HG03175 (cell line): Measurements from ENCODE around the gene ADAT3.

Experiments used
- ATAC-seq: cut with Tn5 transposase; IDR thresholded peaks from one replicate; pipeline ENCODE4 v1.9.1; 2021; ENCODE audit warnings: mild to moderate bottlenecking, moderate library complexity; ENCODE audit not compliant: unreplicated experiment

ADAT3 gene

DNA sequence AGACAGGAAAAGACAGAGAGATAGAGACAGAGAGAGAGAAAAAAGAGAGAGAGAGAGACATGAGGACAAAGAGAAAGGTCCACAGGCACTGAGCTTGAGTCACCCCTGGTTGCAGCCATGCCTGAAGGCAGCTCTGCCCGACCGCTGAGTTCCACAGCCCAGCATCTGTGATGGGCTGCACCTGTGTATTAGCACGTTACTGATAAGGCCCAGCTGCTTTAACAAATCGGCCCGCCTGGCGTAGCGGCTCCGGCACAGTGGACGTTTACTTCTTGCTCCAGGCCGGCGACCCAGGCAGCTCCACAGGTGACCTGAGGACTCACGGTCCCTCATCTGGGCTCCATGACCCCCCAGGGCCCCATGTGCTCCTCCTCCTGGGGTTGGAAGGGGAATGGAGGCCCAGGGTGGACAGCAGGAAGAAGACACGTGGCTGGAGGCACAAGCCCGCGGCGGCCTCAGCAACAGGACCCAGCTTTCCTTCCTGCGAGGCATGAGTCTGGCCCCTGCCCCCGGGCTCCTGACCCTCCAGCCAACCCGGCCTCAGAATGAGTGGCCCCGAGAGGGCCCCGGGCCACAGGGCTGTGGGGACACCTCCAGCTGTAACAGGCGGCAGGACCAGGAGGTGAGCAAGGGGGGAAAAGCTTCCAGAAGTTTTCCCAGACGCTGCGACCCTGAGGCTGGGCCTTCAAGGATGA lies 31.9 kb downstream of the ADAT3 start:
- no peak for ATAC-seq

DNA sequence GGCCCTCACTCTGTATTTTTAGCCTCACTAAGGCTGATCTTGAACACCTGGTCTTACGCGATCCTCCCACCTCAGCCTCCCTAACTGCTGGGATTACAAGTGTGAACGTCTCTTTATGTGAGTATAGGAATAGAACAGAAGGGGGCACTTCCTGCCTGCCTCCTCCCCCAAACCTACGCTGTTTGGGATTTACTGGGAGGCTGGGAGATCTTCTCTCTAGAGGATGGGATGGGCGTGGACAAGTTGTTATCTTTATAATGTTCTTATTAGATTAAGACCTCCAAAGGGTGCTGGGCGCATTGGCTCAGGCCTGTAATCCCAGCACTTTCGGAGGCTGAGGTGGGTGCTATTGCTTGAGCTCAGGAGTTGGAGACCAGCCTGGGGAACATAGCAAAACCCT lies 32.9 kb downstream of the ADAT3 start:
- ATAC-seq: no peak

DNA sequence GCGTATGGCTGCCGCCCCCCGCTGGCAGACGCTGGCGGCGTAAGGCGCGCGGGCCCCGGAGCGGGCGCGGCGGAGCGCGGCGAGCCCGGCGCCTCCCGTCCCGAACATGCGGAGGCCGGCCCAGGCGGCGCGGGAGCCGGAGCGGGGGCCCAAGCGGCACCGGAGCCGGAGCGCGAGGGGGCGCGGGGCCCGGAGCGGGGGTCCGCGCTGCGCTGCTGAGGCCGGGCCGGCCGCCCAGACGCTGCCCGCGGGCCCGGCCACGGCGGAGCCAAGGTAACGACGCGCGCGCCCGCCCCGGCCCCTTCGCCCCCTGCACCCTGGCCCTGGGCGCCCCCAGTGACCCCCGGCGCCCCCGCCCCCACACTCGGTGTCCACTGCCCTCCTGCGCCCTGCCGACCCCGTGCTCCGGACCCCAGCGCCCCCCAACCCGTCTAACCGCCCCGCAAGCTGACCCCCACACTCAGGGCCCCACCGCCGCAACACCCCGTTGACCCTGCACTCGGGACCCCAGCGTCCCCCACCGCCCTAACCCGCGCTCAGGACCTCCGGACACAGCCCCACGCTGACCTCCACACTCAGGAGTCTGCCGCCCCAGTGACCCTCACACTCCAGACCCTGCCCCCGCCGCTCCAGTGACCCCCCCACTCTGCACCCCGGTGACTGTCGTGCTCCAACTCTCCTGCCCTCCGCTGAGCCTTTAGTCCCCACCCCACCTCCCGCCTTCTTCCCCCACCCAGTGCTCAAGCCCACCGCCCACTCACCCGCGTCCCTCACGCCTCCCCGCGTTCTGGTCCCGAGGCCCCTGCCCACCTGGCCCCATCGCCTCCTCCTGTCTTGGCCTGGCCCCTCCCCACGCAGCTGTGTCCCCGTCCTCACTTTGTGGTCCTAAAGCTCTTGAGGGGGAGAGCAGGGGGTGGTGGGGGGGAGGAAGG lies 36.2 kb downstream of the ADAT3 start, which contains the start of gene CSNK1G2:
TSS of gene CSNK1G2 (plus strand) at position 27 of the 932 bp plus-strand sequence. CDS start 28,601 bp downstream, outside the sequence.
- no peak for ATAC-seq

DNA sequence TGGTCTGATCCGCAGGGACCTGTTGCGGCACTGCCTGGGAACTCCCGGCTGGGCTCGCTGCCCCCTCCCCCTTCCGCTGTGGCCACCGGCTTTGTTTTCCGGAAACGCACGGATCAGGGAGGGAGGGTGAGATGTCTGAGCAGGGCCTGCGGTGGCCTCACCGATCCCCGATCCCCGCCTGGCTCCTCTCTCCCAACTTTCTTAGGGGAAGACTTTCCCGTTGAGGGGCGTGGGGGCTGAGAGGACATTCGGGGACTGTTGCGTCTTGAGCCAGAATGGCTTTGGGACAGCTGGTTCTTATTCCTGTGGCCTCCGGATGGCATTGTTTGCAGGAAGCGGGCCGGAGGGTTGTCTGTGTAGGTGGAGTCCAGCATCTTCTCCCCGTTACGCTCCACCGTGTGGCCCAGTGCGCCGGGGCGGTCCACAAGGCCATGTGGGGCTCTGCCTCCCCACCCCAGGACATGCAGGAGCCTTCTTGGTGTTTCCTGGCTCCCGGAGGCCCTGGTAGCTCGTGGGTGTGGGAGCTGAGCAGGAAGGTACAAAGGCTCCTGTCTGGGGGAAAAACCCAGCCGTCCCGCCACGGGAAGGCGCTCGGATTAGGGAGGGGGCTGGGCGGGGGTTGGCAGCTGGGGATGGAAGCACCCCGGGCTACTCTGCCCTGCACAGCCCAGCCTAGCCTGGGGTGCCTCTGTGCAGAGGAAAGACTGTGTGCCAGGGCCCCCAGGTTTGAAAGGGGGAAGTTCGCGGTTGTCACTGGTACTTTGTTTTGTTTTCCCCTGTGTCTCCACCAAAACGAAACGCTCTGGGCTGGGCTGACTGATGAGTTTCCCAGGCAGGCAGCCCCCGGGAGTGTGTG lies 37.1 kb downstream of the ADAT3 start:
- ATAC-seq: no peak

DNA sequence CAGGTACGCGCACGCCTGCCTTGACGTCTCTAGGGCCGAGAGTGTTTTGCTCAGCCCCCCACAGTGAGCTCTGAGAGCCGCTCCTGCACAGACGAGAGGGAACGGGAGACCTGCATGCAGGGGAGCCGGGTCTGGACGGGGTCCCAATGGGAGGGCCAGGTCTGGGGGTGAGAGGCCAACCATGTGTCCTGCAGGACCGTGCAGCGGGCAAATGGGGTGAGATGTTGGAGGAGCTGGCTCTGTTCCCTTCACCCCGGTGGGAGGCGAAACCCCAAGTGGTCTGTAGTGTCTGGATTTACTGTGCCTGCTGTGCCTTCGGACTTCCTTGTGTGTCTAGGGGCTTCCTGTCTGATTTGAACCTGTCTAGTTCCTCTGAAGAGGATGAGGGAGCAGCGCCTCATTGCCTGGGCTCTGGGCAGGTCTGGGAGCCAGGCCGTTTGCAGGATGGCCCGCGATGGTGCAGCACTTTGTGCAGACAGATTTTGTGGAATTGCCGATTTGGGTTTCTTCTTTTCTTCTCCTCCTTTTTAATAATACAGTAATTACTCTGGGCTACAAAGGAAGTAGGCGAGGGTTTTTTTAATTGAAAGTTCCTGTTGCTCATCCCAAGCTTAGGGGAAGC lies 37.8 kb downstream of the ADAT3 start:
- no peak for ATAC-seq

DNA sequence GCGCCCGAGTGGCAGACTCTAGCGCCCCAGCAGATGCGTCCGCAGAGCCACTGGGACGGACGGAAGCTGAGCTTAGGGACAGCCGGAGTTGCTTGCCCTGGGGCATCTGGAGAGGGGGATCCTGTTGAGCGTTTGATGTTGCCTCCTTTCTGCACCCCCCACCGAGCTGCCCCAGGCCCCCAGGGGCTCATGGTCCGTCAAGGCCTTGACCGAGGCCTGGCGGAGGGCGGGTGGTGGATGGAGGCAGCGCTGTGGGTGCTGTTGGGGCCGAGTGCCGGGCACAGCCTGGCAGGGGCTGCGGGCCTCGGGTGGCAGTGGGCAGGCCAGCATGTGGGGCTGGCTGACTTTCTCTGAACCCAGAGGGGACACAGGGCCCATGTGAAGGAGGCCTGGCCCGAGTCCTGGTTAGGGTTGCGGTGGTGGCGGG lies 38.5 kb downstream of the ADAT3 start:
- no peak for ATAC-seq

DNA sequence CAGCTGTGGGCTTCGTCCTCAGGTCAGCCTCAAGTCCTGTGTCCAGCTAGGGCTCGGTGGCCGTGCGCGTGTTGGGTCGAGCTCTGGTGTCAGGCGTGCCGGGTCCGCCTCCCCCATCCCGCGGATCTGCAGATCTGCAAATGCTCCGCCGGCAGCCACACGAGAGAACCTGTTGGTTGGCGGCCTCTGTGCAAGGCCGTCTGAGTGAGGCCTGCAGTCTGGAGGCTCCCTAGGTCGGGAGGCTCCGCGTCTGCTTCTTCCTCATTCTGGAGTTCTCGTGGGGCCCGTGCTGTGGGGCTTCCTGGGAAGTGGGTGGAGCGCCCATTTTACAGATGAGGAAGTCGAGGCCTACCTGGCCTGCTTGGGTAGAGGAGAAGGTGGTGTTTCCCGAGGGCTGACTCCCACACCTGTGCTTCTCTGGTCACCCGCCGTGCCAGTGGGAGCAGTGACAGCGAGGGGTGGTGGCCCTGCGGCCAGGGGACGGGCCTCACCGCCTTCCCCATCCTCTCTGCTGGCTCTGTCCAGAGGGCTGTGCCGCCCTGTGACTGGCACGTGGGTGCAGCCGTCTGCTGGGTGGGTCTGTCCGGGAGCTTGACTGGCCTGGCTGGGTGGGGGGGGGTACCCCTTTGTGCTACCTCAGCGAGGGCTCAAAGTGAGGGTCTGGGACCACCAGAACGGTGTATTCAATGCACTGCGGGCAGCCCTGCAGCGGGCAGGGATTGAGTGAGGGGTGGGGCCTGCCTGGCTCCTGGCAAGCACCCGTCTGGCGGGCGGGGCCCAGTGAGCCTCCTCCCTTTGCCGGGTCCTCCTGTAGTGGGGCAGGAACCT lies 39.1 kb downstream of the ADAT3 start:
- ATAC-seq: no peak

DNA sequence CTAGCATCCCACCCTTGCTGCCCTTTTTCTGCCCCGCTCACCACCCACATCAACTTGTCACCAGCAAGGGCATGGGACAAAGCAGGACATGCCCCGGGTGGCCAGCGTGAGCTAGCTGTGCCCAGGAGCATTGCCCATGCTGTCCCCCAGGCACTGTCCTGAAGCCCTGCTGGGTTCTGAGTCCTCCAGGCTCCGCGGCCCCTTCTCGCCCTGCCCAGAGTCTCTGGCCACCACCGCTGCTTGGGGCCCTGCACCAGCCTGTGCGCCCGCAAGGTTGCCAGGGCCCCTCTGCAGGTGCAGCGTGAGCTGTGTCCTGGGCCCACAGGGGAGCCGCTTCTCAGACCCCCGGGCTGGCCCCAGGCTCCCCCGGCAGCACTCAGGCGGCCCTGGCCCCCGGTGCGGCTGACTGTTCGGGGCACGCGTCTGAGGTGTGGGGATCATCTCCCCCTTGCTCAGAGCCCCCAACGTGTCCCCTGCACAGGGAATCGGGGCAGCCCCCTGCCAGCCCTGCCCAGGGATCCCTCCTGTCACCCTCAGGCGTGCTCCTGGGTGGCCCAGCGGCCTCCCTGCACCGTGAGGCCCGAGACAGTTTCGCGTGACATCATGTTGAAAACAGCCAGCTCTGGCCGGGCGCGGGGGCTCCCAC lies 39.8 kb downstream of the ADAT3 start:
- no peak for ATAC-seq

DNA sequence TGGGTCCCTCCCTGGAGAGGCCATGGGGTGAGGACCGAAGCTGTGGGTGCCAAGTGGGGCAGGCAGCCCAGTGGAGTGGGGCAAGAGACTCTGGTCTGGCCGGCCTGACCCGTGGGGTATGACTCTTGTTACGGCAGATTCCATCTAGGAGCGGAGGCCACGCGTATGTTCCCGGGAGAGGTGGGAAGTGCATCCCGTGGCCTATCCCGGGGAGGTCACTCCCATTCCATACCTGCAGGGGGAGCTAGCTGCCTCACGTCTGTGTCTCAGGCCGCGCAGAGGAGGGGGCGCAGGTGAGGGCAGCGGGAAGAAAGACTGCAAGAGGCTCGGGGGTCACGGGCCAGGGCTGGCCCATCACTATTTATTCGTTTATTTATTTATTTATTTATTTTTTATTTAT lies 40.7 kb downstream of the ADAT3 start:
- ATAC-seq: no peak

DNA sequence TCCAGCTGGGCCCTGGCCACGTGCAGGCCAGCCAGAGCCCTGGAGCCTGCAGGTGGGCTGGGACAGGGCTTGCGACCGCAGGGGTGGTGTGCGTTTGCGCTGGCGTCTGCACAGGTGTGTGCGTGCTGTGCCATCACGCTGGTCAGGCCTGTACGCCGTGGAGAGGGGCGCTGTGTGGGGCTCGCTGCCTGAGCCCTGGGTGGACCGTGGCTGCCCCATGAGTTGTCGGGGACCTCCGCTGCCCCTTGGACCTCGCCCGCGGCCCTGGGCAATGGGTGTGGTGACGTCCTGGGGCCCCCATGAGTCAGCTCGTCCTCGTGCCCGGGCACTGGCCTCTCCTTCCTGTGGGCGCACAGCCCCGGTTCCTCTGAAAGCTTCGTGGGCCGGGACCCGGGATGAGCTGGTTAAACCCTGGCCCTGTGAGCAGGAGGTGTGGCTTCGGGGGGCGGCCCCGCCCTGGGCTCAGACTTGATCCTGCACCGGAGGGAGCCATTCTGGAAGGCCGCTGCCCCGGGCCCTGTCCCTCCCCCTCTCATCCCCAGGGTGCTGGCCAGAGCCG lies 42.5 kb downstream of the ADAT3 start:
- ATAC-seq: no peak

DNA sequence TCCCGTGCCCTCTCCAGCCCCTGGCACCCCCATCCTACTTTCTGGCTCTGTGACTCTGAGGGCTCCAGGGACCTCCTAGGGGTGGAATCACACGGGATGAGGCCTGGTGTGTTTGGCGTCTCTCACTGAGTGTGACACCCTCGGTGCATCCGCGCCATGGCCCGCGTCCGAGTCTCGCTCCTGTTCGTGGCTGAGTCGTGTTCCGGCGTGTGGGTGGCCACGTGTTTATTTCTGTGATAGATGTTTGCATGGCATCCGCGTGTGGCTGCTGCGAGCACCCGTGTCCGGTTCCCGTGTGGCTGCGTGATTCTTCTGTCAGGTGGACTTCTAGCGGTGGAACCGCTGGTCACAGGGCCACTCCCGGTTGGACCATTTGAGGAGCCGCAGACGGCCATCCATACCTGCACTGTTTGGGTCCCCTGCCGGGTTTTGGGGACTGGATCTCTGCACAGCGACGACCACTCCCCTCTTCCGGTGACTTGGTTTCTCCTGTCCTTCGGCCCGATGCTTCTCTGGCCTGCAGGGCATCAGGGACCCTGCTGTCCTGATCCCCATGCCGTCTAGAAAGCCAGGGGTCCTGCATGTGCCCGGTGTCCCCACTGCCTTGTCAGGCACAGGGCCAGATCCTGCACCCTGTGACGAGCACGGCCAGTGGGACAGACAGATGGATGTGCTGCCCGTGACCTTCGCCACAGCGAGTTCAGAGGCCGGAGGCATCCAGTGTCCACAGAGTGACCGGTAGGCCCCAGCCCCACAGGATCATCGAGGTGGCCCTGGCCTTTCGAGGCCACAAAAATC lies 44.3 kb downstream of the ADAT3 start:
- no peak for ATAC-seq

DNA sequence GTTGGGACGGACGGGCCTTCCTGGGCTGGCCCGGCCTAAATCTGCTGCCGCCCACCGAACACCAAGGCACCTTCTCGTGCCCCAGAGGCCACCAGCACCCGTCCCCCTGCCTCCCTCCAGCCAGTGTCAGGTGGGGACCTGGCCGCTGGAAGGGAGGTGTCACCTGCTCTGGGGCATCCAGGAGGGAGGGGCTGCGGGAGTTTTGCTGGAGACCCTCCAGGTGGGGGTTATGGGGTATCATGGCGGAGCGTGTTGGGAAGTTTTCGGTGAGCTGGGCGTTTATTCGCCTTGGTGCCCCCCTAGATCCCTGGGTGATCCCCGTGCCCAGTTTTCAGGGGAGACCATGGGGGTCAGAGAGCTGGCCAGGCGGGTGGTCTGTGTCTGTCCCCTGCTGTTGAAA lies 45.4 kb downstream of the ADAT3 start:
- ATAC-seq: no peak

DNA sequence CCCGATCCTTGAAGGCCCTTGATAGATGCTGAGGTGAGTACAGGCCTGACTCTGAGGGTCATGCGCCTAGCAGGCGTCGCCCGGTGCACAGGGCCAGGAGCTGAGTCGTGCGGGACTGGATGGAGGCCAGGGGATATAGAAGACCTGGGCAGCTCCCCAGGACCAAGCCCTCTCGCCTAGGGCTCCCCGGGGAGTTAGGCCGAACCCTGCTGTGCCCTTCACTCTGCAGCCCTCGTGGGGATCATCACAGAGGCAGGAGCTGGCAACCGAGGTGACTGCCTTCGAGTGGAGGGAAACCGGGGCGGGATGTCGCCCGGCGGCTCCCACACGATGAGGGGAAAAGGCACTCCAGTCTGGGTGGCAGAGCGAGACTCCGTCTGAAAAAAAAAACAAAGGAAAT lies 47.4 kb downstream of the ADAT3 start:
- ATAC-seq: no peak

DNA sequence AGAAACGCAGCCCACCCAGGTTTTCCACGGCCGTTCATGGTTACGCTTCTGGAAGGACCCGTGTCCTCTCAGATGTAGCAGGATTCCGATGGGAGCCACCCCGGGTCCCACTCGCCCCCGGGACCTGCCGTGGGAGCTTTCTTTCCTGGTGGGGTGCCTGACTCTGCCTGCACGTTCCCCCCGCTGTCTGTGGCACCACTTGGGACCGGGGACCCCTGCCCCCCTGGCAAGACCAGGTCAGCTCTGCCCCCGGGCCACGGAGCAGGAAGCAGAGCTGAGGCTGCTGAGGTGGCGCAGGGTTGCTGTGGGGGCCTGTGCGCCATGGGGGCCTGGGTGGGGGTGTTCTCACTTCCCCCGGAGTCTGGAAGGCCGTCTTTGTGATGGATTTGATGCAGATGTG lies 47.8 kb downstream of the ADAT3 start:
- no peak for ATAC-seq

DNA sequence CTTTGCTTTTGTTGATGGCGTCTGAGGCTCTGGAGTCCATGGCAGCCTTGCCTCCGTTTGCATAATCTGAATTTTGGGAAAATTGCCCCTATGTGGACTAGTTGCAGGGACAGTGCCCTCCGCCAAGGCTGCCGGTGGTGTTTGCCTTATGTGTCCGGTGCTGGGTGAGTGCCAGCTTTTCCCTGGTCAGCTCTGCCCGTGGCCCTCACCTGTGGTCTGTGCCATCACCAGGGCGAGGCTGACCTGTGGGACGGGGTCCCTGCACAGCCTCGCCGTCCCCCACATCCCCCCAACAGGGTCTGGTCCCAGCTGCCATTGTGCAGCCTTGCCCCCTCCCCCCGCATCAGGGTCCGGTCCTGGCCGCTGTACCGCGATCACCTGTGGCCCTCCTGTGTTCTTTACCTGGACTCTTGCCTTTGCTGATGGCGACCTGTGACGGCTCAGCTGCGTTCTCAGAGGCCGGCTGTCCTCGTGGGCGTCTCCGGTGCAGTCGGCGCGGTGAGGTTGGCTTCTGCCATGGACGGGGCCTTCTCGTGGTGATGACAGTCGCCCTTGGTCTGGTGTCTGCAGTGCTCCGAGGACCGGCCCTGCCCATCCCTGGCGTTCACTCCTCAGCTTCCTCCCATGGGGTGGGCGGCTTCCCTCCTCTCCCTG lies 48.4 kb downstream of the ADAT3 start:
- no peak for ATAC-seq

DNA sequence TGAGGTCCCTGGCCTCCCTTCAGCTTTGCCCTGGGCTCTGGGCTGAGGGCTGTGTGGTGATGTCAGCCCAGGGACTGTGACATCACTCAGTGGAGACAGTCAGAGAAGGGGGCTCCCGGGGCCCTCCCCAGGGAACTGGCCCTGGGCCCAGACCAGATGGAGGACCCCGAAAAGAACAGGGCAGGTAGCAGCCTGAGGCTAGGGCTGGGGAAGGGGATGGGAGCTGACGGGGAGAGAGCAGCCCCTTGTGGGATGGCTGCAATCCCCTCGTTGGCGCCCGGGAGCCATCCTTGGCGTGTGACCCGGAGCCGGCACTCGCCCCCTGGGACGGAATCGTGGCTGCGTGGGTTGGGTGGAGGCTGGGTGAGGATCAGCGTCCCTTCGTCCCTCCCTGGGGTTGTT lies 49.3 kb downstream of the ADAT3 start:
- no peak for ATAC-seq

DNA sequence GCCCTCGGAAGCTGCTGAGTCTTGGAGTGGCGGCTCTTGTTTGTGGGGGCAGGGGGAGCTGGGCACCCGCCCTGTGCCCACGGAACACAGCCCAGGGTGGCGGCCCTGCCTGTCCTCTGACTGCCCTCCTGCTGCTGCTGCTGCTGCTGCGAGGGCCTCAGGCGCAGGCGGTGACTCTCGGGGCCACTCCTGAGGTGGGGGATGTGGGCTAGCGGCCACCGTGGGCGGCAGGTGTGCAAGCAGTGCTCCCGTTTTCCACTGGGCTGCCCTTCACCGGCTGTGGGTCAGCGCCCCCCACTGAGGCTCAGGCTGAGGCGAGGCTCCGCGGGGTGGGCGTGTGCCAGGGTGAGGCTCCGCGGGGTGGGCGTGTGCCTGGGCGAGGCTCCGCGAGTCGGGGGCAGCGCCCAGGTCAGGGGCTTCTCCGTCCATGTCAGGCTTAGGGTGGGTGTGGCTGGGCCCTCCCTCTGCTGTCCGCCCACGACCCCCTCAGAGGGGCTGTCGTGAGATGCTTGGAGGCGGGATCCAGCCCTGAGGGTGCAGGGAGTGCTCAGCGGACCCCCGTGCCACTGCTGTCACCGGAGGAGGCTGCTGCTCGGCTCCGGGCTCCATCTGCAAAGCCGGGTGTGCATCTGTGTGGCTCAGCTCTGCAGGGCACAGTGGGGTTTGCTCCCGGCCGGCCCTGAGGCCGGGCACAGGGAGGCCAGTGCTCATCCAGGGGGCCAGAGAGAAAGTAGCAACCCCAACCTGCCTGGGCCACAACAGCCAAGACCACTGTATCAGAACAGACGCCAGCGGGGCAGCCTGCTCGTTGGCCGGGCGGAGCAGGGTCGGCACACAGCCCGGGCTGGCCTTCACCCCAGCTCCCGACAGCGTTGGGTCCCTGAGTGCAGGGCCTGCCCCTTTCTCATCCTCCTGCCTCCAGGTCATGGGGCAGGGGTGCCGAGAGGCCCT lies 50.2 kb downstream of the ADAT3 start:
- no peak for ATAC-seq
